HepG2 (cell line): ENCODE measurements around the gene WASHC4. TPM values are rescaled to one million over a fixed set of nuclear protein-coding genes. Genes with fewer than 3 reads are reported as not detected.

Source experiments
- ATAC-seq: fragments of 200-7000 bp; cut with Tn5 transposase; 3 replicates; pipeline ENCODE4 v1.9.1; 2020; ENCODE audit warnings: mild to moderate bottlenecking, moderate library complexity
- BruUV-seq: library from RNA; stranded (reverse); fragments of 400-500 nt; replicated peaks from 2 replicates; lab custom pipeline; 2021; lab: Mats Ljungman, UMichigan
- CTCF ChIA-PET: fragments of 300-600 bp; formaldehyde crosslinking; extraction: SDS; loops from one replicate; lab custom pipeline; 2021; ENCODE audit warnings: low total read pairs, inconsistent platforms, low intra/inter-chr PET ratio; lab: Yijun Ruan, JAX
- POLR2A ChIA-PET: fragments of 350-600 bp; sonication (Branson Sonifier 250); formaldehyde crosslinking; loops from one replicate; lab custom pipeline; 2020; ENCODE audit warnings: antibody characterized with exemption, inconsistent platforms; lab: Yijun Ruan, JAX
- DNase-seq: peaks from one replicate; pipeline ENCODE4 v3.0.0-alpha.2; 2015; ENCODE audit warnings: low spot score
- FAIRE-seq: peaks from 3 replicates; lab custom pipeline; 2011; peaks lifted over from hg19 to GRCh38; lab: Jason Lieb, UNC
- H2AFZ ChIP-seq: one replicate; pipeline ENCODE4 v1.6.1; 2011; ENCODE audit warnings: low read length, inconsistent platforms
- H3K27ac ChIP-seq: fragments of 300-600 bp; 3 replicates; pipeline ENCODE4 v1.8.0; 2011; ENCODE audit warnings: mixed run types, mild to moderate bottlenecking, mixed read lengths, low read length, inconsistent platforms; ENCODE audit not compliant: insufficient read depth; ENCODE audit errors: extremely low read length
- H3K27me3 ChIP-seq, 2 experiments: fragments of 200-600 bp in 1 of 2; 2 replicates in 1 of 2; 3 replicates in 1 of 2; pipeline versions ENCODE4 v1.6.0 to v1.8.0; 2011; ENCODE audit warnings: low read length in 2 of 2, mild to moderate bottlenecking in 2 of 2, moderate library complexity in 2 of 2, inconsistent platforms in 1 of 2; ENCODE audit not compliant: insufficient read depth in 2 of 2, control insufficient read depth in 1 of 2
- H3K36me3 ChIP-seq, 2 experiments: fragments of 200-600 bp in 1 of 2; replicated peaks in 1 of 2; 2 replicates in 1 of 2; 3 replicates in 1 of 2; pipeline versions ENCODE4 v1.5.1 to v1.8.0; 2011; ENCODE audit warnings: low read length in 2 of 2, inconsistent platforms in 1 of 2; ENCODE audit not compliant: insufficient read depth in 2 of 2, control insufficient read depth in 1 of 2
- H3K4me1 ChIP-seq: 2 replicates; pipeline ENCODE4 v1.5.1; 2012; ENCODE audit warnings: low read length, inconsistent platforms; ENCODE audit not compliant: insufficient read depth
- H3K4me2 ChIP-seq: 2 replicates; pipeline ENCODE4 v1.6.0; 2011; ENCODE audit warnings: low read depth, low read length, inconsistent platforms
- H3K4me3 ChIP-seq, 3 experiments: fragments of 200-600 bp in 1 of 3; sonication (generic), shearing (Covaris generic) in 1 of 3; replicated peaks in 1 of 3; 2 replicates each; pipeline ENCODE4 v1.5.1; 2011 to 2016; ENCODE audit warnings: low read length in 3 of 3, inconsistent platforms in 2 of 3, low read depth in 2 of 3, mild to moderate bottlenecking in 2 of 3, control low read depth in 1 of 3, mixed read lengths in 1 of 3; ENCODE audit not compliant: insufficient read depth in 1 of 3
- H3K79me2 ChIP-seq: one replicate; pipeline ENCODE4 v1.6.1; 2011; ENCODE audit warnings: low read length, inconsistent platforms; ENCODE audit not compliant: insufficient read depth
- H3K9ac ChIP-seq: 2 replicates; pipeline ENCODE4 v1.6.0; 2011; ENCODE audit warnings: mild to moderate bottlenecking, low read depth, low read length, inconsistent platforms; ENCODE audit not compliant: insufficient read depth
- H3K9me3 ChIP-seq: 2 replicates; pipeline ENCODE4 v1.5.1; 2012; ENCODE audit warnings: mild to moderate bottlenecking, low read length
- H4K20me1 ChIP-seq: 2 replicates; pipeline ENCODE4 v1.6.0; 2011; ENCODE audit warnings: inconsistent platforms, mild to moderate bottlenecking, low read length, moderate library complexity; ENCODE audit not compliant: insufficient read depth
- ARID5B ChIP-seq: IDR thresholded peaks from 2 replicates; pipeline ENCODE4 v1.4.0; 2020; ENCODE audit warnings: mild to moderate bottlenecking, missing genetic modification reagents
- CAMTA2 ChIP-seq: sonication (generic); formaldehyde crosslinking; IDR thresholded peaks from 2 replicates; pipeline ENCODE4 v1.4.0; 2020; ENCODE audit warnings: mild to moderate bottlenecking, missing genetic modification reagents, borderline replicate concordance
- CBX5 ChIP-seq: sonication (generic); formaldehyde crosslinking; IDR thresholded peaks from 2 replicates; pipeline ENCODE4 v1.4.0; 2020; ENCODE audit warnings: missing genetic modification reagents, borderline replicate concordance
- ETV6 ChIP-seq: sonication (generic); formaldehyde crosslinking; conservative IDR thresholded peaks from 2 replicates; pipeline ENCODE4 v1.4.0; 2020; ENCODE audit warnings: missing genetic modification reagents
- HOMEZ ChIP-seq: IDR thresholded peaks from 2 replicates; pipeline ENCODE4 v1.6.1; 2016; ENCODE audit warnings: low read depth
- POLR2A ChIP-seq, 2 experiments: IDR thresholded peaks; 2 replicates each; pipeline ENCODE4 v1.6.1; 2011; ENCODE audit warnings: low read depth in 2 of 2, low read length in 2 of 2, mild to moderate bottlenecking in 1 of 2, moderate library complexity in 1 of 2; ENCODE audit not compliant: insufficient read depth in 1 of 2
- PTBP1 ChIP-seq: fragments of 200-400 bp; formaldehyde crosslinking; IDR thresholded peaks from 2 replicates; pipeline ENCODE4 v1.6.1; 2018; ENCODE audit warnings: low read length, low read depth; ENCODE audit not compliant: poor library complexity, severe bottlenecking
- RNF2 ChIP-seq: fragments of 450-650 bp; conservative IDR thresholded peaks from 2 replicates; pipeline ENCODE4 v1.6.1; 2016; ENCODE audit warnings: low read depth
- TBX3 ChIP-seq: fragments of 450-650 bp; IDR thresholded peaks from 2 replicates; pipeline ENCODE4 v1.6.1; 2017; ENCODE audit warnings: antibody characterized with exemption, mild to moderate bottlenecking, inconsistent platforms, borderline replicate concordance
- ZNF484 ChIP-seq: sonication (generic); formaldehyde crosslinking; IDR thresholded peaks from 2 replicates; pipeline ENCODE4 v1.5.1; 2020; ENCODE audit warnings: mild to moderate bottlenecking, low read depth, missing genetic modification reagents, borderline replicate concordance
- ZNF800 ChIP-seq: sonication (generic); formaldehyde crosslinking; IDR thresholded peaks from 2 replicates; pipeline ENCODE4 v1.4.0; 2020; ENCODE audit warnings: missing genetic modification reagents
- WGBS: methylation state at CpG from one replicate; pipeline ENCODE4 v1.1.6; 2017; ENCODE audit warnings: low lambda C conversion rate; 5-methylcytosine and 5-hydroxymethylcytosine counted together
- in situ Hi-C: cut with HindIII; loops from 2 replicates; pipeline ENCODE4 v1.10.0; 2017; ENCODE audit warnings: low pct_unique_long_range_greater_than_20kb; ENCODE audit not compliant: extremely low pct_ligation_motif_present
- intact Hi-C: fragments of 100-400 bp; cut with micrococcal nuclease; formaldehyde crosslinking; loops from one replicate; pipeline ENCODE4 v1.10.0; 2022; ENCODE audit not compliant: unreplicated experiment
- polyA plus RNA-seq, 8 experiments: library from polyadenylated mRNA; depleted of rRNA in 3 of 8; stranded (reverse) in 7 of 8; unstranded in 1 of 8; fragments of >200 nt; fragmentation: Illumina TruSeq in 4 of 8; extraction: Trizol in 4 of 8; gene quantifications; 2 replicates each; pipeline versions ENCODE4 v1.2.1 to v1.2.3, GENCODE V29; 2011 to 2016; ENCODE audit warnings: low read depth in 4 of 8, missing spikeins in 1 of 8, mixed read lengths in 1 of 8; ENCODE audit not compliant: insufficient read depth in 1 of 8
- total RNA-seq, 5 experiments: library from RNA; depleted of rRNA; stranded (reverse); fragments of >200 nt; fragmentation: Illumina TruSeq; extraction: Trizol; gene quantifications; 2 replicates each; pipeline ENCODE4 v1.2.3, GENCODE V29; 2016; ENCODE audit warnings: low read depth in 1 of 5
- TF ChIP-seq, protein P1 (sequence below): sonication (generic); formaldehyde crosslinking; IDR thresholded peaks from 2 replicates; pipeline ENCODE4 v1.4.0; 2020; ENCODE audit warnings: low read depth, mild to moderate bottlenecking, missing genetic modification reagents
- TF ChIP-seq, protein P2 (sequence below): sonication (generic); formaldehyde crosslinking; IDR thresholded peaks from 2 replicates; pipeline ENCODE4 v1.4.0; 2020; ENCODE audit warnings: mild to moderate bottlenecking, low read depth, missing genetic modification reagents
- TF ChIP-seq, protein P3 (sequence below): sonication (generic); formaldehyde crosslinking; IDR thresholded peaks from 2 replicates; pipeline ENCODE4 v1.4.0; 2020; ENCODE audit warnings: missing genetic modification reagents, low read depth, mild to moderate bottlenecking, borderline replicate concordance

WASHC4 gene
- total and polyA plus RNA-seq, 2 of the 13 experiments (the other 11 are each of a cell fraction or from before 2014, with no cell fraction given), result 21.0 to 36.3 TPM

DNA sequence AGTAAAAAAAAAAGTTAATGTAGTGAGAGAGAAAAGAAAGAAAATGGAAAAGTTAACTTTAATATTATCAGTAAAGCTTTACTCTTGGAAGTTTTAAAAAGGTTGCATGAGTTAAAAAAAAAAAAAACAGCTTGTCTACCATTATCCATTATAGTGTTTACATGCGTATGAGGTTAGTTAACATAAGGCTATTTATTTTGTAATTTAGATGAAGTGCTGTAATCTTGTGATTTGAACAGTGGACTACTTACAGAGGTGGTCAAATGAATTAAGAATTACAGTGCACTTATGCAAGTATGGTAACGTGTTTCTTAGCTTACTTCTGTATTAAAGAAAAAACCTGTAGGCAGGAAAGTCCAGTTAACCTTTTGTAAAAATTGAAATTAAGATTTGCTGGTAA, 30.7 kb downstream of the WASHC4 start:
- no TSS peak for BruUV-seq
- no peak overlapping the region for H3K4me3 ChIP-seq
- POLR2A ChIA-PET, result no interaction called here
- no peak for DNase-seq
- ATAC-seq, result no peak
- 92% methylated on average over 2 of the region's 2 CpGs for WGBS
- no peaks in the 10 kb centered on the region for H3K9me3 ChIP-seq
- H3K27me3 ChIP-seq, result no peaks in the 10 kb centered on the region
- no peak overlapping the region for H3K4me2 ChIP-seq
- FAIRE-seq, result no peak
- in situ Hi-C loops, result no loop called here
- no peak overlapping the region for H3K27ac ChIP-seq
- no peak for TF ChIP-seq ETV6 (CRISPR knock-in tag)
- TF ChIP-seq, protein P1, sequence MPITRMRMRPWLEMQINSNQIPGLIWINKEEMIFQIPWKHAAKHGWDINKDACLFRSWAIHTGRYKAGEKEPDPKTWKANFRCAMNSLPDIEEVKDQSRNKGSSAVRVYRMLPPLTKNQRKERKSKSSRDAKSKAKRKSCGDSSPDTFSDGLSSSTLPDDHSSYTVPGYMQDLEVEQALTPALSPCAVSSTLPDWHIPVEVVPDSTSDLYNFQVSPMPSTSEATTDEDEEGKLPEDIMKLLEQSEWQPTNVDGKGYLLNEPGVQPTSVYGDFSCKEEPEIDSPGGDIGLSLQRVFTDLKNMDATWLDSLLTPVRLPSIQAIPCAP, result no peak
- TF ChIP-seq CAMTA2, result no peak
- TF ChIP-seq ARID5B (CRISPR knock-in tag), result no peak
- TF ChIP-seq ZNF484, result no peak
- TF ChIP-seq, protein P2, sequence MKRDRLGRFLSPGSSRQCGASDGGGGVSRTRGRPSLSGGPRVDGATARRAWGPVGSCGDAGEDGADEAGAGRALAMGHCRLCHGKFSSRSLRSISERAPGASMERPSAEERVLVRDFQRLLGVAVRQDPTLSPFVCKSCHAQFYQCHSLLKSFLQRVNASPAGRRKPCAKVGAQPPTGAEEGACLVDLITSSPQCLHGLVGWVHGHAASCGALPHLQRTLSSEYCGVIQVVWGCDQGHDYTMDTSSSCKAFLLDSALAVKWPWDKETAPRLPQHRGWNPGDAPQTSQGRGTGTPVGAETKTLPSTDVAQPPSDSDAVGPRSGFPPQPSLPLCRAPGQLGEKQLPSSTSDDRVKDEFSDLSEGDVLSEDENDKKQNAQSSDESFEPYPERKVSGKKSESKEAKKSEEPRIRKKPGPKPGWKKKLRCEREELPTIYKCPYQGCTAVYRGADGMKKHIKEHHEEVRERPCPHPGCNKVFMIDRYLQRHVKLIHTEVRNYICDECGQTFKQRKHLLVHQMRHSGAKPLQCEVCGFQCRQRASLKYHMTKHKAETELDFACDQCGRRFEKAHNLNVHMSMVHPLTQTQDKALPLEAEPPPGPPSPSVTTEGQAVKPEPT (CRISPR knock-in tag), result no peak
- no peak for TF ChIP-seq PTBP1
- TF ChIP-seq CBX5 (CRISPR knock-in tag), result no peak
- TF ChIP-seq HOMEZ (CRISPR knock-in tag), result no peak
- no peak for TF ChIP-seq POLR2A (IDR thresholded peaks at IDR 0.05; ENCODE audit: insufficient read depth in 1 of 2, low read depth in 2 of 2, low read length in 2 of 2)
- TF ChIP-seq TBX3, result no peak
- TF ChIP-seq, protein P3, sequence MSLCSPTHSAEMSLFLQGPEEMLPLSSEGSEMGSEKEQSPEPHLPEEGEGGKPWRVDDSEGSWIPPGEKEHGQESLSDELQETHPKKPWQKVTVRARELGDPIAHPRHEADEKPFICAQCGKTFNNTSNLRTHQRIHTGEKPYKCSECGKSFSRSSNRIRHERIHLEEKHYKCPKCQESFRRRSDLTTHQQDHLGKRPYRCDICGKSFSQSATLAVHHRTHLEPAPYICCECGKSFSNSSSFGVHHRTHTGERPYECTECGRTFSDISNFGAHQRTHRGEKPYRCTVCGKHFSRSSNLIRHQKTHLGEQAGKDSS, result no peak
- no peak for TF ChIP-seq ZNF800
- no peak for TF ChIP-seq RNF2
- H4K20me1 ChIP-seq, result no peaks in the 10 kb centered on the region
- H3K79me2 ChIP-seq, result no peaks in the 10 kb centered on the region
- intact Hi-C loops, result no loop called here
- CTCF ChIA-PET, result no interaction called here
- H3K4me1 ChIP-seq, result no peaks in the 10 kb centered on the region
- peaks cover 2 to 60% of the 10 kb centered on the region in 2 experiments; a peak in 4 of 5 replicates for H3K36me3 ChIP-seq
- H3K9ac ChIP-seq, result no peak overlapping the region
- no peak overlapping the region for H2AFZ ChIP-seq
